HCT116 (cell line): Measurements from ENCODE around the gene SNX20. TPM values are rescaled to one million over a fixed set of nuclear protein-coding genes. Genes with fewer than 3 reads are reported as not detected.
A peak's percentile ranks its signal among the peaks of the same experiment; 100 is the strongest.

Source experiments
- ATAC-seq: fragments of 200-7000 bp; cut with Tn5 transposase; 2 replicates; pipeline ENCODE4 v1.9.1; 2020; ENCODE audit warnings: mild to moderate bottlenecking, moderate library complexity
- BruUV-seq: library from RNA; stranded (reverse); fragments of 400-500 nt; replicated peaks from 2 replicates; lab custom pipeline; 2021; lab: Mats Ljungman, UMichigan
- CTCF ChIA-PET: fragments of 300-600 bp; sonication (Branson Sonifier 250); formaldehyde crosslinking; loops from one replicate; lab custom pipeline; 2021; ENCODE audit warnings: antibody characterized with exemption; lab: Charles Lee
- POLR2A ChIA-PET: fragments of 300-600, 350-600 bp; sonication (Branson Sonifier 250); formaldehyde crosslinking; loops from one replicate; lab custom pipeline; 2021; ENCODE audit warnings: antibody characterized with exemption; lab: Charles Lee
- RAD21 ChIA-PET, 2 experiments: fragments of 300-600 bp; sonication (Branson Sonifier 250); formaldehyde crosslinking; loops; one replicate each; lab custom pipeline; 2023; ENCODE audit warnings: low total read pairs in 2 of 2; ENCODE audit not compliant: uncharacterized antibody in 2 of 2, unreplicated experiment in 2 of 2, low non-redundant PET in 1 of 2; lab: Charles Lee
- DNase-seq: peaks from one replicate; pipeline ENCODE4 v3.0.0-alpha.2; 2010; ENCODE audit warnings: low read depth, low spot score
- H2AFZ ChIP-seq: fragments of 200-600 bp; shearing (Covaris generic), sonication (generic); 2 replicates; pipeline ENCODE4 v1.6.1; 2017; ENCODE audit warnings: low read depth, mixed run types, mixed read lengths, antibody characterized with exemption, low read length; ENCODE audit not compliant: poor library complexity, severe bottlenecking
- H3K27ac ChIP-seq: 2 replicates; pipeline ENCODE4 v1.5.1; 2012; ENCODE audit warnings: low read depth, low read length
- H3K27me3 ChIP-seq: fragments of 200-600 bp; sonication (generic); 2 replicates; pipeline ENCODE4 v1.6.1; 2016; ENCODE audit warnings: mixed run types, low read length, mixed read lengths; ENCODE audit not compliant: insufficient read depth
- H3K36me3 ChIP-seq, 2 experiments: fragments of 200-500 bp in 1 of 2; fragments of 200-600 bp in 1 of 2; sonication (Bioruptor generic) in 1 of 2; sonication (generic) in 1 of 2; 2 replicates each; pipeline versions ENCODE4 v1.5.1 to v1.6.1; 2014 to 2016; ENCODE audit warnings: low read length in 2 of 2, inconsistent platforms in 1 of 2, mixed read lengths in 1 of 2, mixed run types in 1 of 2; ENCODE audit not compliant: insufficient read depth in 2 of 2, control insufficient read depth in 1 of 2
- H3K4me1 ChIP-seq, 2 experiments: fragments of 200-600 bp in 1 of 2; sonication (generic) in 1 of 2; 2 replicates each; pipeline versions ENCODE4 v1.5.1 to v1.6.1; 2012 to 2017; ENCODE audit warnings: low read length in 2 of 2, inconsistent platforms in 1 of 2, mild to moderate bottlenecking in 1 of 2, mixed read lengths in 1 of 2, mixed run types in 1 of 2, moderate library complexity in 1 of 2; ENCODE audit not compliant: insufficient read depth in 2 of 2, control insufficient read depth in 1 of 2
- H3K4me2 ChIP-seq: fragments of 200-600 bp; sonication (generic); 2 replicates; pipeline ENCODE4 v1.6.1; 2017; ENCODE audit warnings: mixed run types, low read length, mixed read lengths
- H3K4me3 ChIP-seq, 2 experiments: fragments of 200-600 bp in 1 of 2; sonication (generic) in 1 of 2; replicated peaks in 1 of 2; 2 replicates each; pipeline ENCODE4 v1.5.1; 2011 to 2016; ENCODE audit warnings: low read length in 2 of 2, control low read depth in 1 of 2, low read depth in 1 of 2, mild to moderate bottlenecking in 1 of 2, mixed read lengths in 1 of 2, mixed run types in 1 of 2
- H3K79me2 ChIP-seq: fragments of 200-600 bp; sonication (generic); 2 replicates; pipeline ENCODE4 v1.6.1; 2017; ENCODE audit warnings: mild to moderate bottlenecking, mixed run types, low read length, moderate library complexity, mixed read lengths; ENCODE audit not compliant: insufficient read depth
- H3K9ac ChIP-seq: fragments of 200-600 bp; sonication (generic); 2 replicates; pipeline ENCODE4 v1.6.1; 2016; ENCODE audit warnings: low read length, mixed read lengths
- H3K9me2 ChIP-seq: fragments of 200-600 bp; sonication (generic), shearing (Covaris generic); 2 replicates; pipeline ENCODE4 v1.6.1; 2017; ENCODE audit warnings: mixed run types, mild to moderate bottlenecking, moderate library complexity; ENCODE audit not compliant: insufficient read depth
- H3K9me3 ChIP-seq, 2 experiments: fragments of 200-500 bp in 1 of 2; fragments of 200-600 bp in 1 of 2; sonication (Bioruptor generic) in 1 of 2; sonication (generic) in 1 of 2; 2 replicates each; pipeline ENCODE4 v1.6.1; 2014 to 2017; ENCODE audit warnings: low read length in 2 of 2, mixed read lengths in 2 of 2, inconsistent platforms in 1 of 2, low read depth in 1 of 2, mild to moderate bottlenecking in 1 of 2, mixed run types in 1 of 2, moderate library complexity in 1 of 2; ENCODE audit not compliant: control insufficient read depth in 1 of 2, insufficient read depth in 1 of 2
- H4K20me1 ChIP-seq: fragments of 200-600 bp; sonication (generic), shearing (Covaris generic); 2 replicates; pipeline ENCODE4 v1.6.1; 2017; ENCODE audit warnings: mixed run types, mild to moderate bottlenecking, moderate library complexity; ENCODE audit not compliant: insufficient read depth
- CEBPB ChIP-seq: IDR thresholded peaks from 2 replicates; pipeline ENCODE4 v1.6.1; 2012; ENCODE audit warnings: low read depth
- ELF1 ChIP-seq: IDR thresholded peaks from 2 replicates; pipeline ENCODE4 v1.6.1; 2012; ENCODE audit warnings: low read depth, borderline replicate concordance
- EZH2 ChIP-seq: fragments of 200-600 bp; sonication (generic); IDR thresholded peaks from 2 replicates; pipeline ENCODE4 v1.6.1; 2017; ENCODE audit warnings: antibody characterized with exemption, mixed run types
- FOSL1 ChIP-seq: IDR thresholded peaks from 2 replicates; pipeline ENCODE4 v1.6.1; 2012; ENCODE audit warnings: low read depth
- JUND ChIP-seq: IDR thresholded peaks from 2 replicates; pipeline ENCODE4 v1.6.1; 2012
- POLR2A ChIP-seq: IDR thresholded peaks from 2 replicates; pipeline ENCODE4 v1.7.0; 2011; ENCODE audit warnings: borderline replicate concordance; ENCODE audit not compliant: insufficient read depth, insufficient read length; ENCODE audit errors: extremely low read depth
- RAD21 ChIP-seq: IDR thresholded peaks from 2 replicates; pipeline ENCODE4 v1.6.1; 2012; ENCODE audit warnings: low read depth, mild to moderate bottlenecking
- SIN3A ChIP-seq: IDR thresholded peaks from 2 replicates; pipeline ENCODE4 v1.6.1; 2012; ENCODE audit warnings: low read depth
- SP1 ChIP-seq: IDR thresholded peaks from 2 replicates; pipeline ENCODE4 v1.6.1; 2012; ENCODE audit warnings: low read depth
- SRF ChIP-seq: IDR thresholded peaks from 2 replicates; pipeline ENCODE4 v1.6.1; 2012; ENCODE audit warnings: low read depth
- TCF7L2 ChIP-seq: IDR thresholded peaks from 2 replicates; pipeline ENCODE4 v1.7.0; 2011; ENCODE audit warnings: borderline replicate concordance, inconsistent platforms; ENCODE audit not compliant: insufficient read depth, insufficient read length; ENCODE audit errors: extremely low read depth
- ZNF274 ChIP-seq: fragments of 200-500 bp; sonication (Bioruptor generic); IDR thresholded peaks from 2 replicates; pipeline ENCODE4 v1.6.1; 2014; ENCODE audit warnings: mild to moderate bottlenecking, low read depth, low read length, inconsistent platforms
- intact Hi-C: fragments of 100-400 bp; cut with micrococcal nuclease; formaldehyde crosslinking; loops from 2 replicates; pipeline ENCODE4 v1.10.0; 2022
- total RNA-seq: library from RNA; stranded (reverse); gene quantifications from one replicate; pipeline ENCODE4 v1.2.1, GENCODE V29; 2021; ENCODE audit not compliant: unreplicated experiment
- TF ChIP-seq, protein P1 (sequence below), 3 experiments: fragments of 200-600 bp in 1 of 3; sonication (generic) in 1 of 3; IDR thresholded peaks in 2 of 3; conservative IDR thresholded peaks in 1 of 3; 2 replicates each; pipeline ENCODE4 v1.5.1; 2012 to 2017; ENCODE audit warnings: low read depth in 2 of 3, low read length in 2 of 3, antibody characterized with exemption in 1 of 3, borderline replicate concordance in 1 of 3, control low read depth in 1 of 3, mild to moderate bottlenecking in 1 of 3, mixed read lengths in 1 of 3, mixed run types in 1 of 3, moderate library complexity in 1 of 3; ENCODE audit not compliant: insufficient read depth in 1 of 3
- TF ChIP-seq, protein P2 (sequence below): IDR thresholded peaks from 2 replicates; pipeline ENCODE4 v1.6.1; 2011; ENCODE audit warnings: mild to moderate bottlenecking, low read length, moderate library complexity; ENCODE audit not compliant: insufficient replicate concordance; ENCODE audit errors: extremely low read depth
- TF ChIP-seq, protein P3 (sequence below): IDR thresholded peaks from 2 replicates; pipeline ENCODE4 v1.6.1; 2012

The SNX20 gene
- total RNA-seq, 1 experiment from 2014 or later = 0.07 TPM

DNA sequence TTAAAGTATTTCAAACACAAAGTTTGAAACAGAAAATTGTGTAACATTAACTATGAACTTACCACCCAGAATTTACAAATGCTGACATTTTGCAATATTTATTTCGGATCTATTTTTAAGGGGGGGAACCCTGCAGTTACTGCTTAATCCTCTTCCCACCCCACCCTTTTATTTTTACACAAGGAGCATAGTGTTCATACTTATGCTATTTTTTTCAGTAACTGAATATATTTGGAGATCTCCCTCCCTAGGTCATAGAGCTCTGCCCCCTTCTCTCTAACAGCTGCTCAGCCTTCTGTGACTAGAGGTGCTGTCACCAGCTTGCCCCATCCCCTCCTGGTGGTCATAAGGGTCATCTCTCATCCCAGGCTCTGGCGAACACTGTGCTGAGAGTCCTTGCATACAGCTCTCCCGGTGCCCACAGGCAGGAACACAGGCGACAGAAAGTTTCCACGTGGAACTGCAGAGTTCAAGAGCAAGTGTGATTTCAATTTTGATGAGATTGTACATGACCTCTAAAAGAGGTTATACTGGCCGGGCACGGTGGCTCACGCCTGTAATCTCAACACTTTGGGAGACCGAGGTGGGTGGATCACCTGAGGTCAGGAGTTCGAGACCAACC is 44.2 kb downstream of the SNX20 start:
- Histone ChIP-seq H4K20me1 (no peaks in the 10 kb centered on the region), H2AFZ (no peak overlapping the region), H3K9me2 (no peaks in the 10 kb centered on the region), H3K9me3 (no peaks in the 10 kb centered on the region), H3K27me3 (no peaks in the 10 kb centered on the region), H3K4me3 (no peak overlapping the region), H3K27ac (no peak overlapping the region), H3K79me2 (no peaks in the 10 kb centered on the region), H3K36me3 (no peaks in the 10 kb centered on the region), H3K4me2 (no peak overlapping the region), H3K4me1 (peaks cover 0 to 6% of the 10 kb centered on the region in 2 experiments; a peak in 1 of 4 replicates), H3K9ac (no peak overlapping the region)
- ChIA-PET CTCF (no interaction called here), POLR2A (no interaction called here), RAD21 (no interaction called here)
- ATAC-seq (no peak), DNase-seq (no peak)
- no TSS peak for BruUV-seq
- intact Hi-C loops = no loop called here
- no peak for TF ChIP-seq ELF1

DNA sequence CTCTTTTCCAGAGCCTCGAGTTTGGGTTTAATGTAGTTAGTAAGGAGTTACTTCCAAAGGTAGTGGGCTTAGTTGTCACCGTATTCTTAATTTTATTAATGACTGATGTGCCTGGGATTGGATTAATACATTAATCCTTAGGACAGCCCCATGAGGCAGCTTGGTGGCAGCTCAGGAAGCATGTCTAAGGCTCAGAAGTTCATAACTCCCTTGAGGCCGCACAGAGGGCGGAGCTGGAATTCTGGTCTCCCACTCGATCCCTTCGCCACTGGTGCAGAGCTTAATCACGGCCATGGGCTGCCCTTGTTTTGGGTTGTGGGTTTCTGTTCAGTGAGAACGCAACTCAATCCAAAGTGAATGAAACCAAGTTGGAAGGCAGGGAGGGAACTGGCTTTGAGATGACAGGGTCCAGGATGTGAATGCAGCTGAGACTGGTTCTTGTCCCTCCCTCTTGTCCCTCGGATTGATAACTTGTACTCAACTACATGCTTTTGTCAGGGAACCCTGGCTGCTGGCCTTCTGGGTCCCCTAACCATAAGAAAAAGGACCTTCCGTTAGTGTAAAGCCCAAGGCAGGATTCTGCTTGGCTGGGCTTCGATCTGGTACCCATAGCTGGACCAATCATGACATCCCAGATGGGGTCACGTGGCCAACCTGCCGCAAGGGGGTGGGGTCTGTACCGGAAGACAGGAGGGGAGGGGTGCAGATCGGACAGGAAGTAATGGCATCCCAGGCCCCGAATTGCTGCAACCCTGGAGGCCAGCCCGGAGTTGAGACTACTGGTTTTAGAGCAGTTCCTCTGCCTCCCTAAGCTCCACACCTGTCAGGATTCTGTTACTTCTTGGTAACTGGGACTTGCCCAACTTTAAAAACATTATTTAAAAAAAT is 45.4 kb downstream of the SNX20 start:
- Histone ChIP-seq H3K36me3 (no peaks in the 10 kb centered on the region), H3K4me1 (peaks cover 0 to 6% of the 10 kb centered on the region in 2 experiments; a peak in 1 of 4 replicates), H3K9me3 (no peaks in the 10 kb centered on the region), H3K4me2 (no peak overlapping the region), H3K9ac (no peak overlapping the region), H2AFZ (no peak overlapping the region), H3K27me3 (no peaks in the 10 kb centered on the region)
- DNase-seq (peak; percentile 8), ATAC-seq (peak; percentile 92)
- RAD21 ChIA-PET = no interaction called here
- intact Hi-C loops = no loop called here
- POLR2A ChIA-PET = no interaction called here
- TF ChIP-seq, protein P1, sequence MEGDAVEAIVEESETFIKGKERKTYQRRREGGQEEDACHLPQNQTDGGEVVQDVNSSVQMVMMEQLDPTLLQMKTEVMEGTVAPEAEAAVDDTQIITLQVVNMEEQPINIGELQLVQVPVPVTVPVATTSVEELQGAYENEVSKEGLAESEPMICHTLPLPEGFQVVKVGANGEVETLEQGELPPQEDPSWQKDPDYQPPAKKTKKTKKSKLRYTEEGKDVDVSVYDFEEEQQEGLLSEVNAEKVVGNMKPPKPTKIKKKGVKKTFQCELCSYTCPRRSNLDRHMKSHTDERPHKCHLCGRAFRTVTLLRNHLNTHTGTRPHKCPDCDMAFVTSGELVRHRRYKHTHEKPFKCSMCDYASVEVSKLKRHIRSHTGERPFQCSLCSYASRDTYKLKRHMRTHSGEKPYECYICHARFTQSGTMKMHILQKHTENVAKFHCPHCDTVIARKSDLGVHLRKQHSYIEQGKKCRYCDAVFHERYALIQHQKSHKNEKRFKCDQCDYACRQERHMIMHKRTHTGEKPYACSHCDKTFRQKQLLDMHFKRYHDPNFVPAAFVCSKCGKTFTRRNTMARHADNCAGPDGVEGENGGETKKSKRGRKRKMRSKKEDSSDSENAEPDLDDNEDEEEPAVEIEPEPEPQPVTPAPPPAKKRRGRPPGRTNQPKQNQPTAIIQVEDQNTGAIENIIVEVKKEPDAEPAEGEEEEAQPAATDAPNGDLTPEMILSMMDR (IDR thresholded peaks at IDR 0.05 in 2 of 3, conservative IDR thresholded peaks at IDR 0.05 in 1 of 3; ENCODE audit: borderline replicate concordance in 1 of 3, insufficient read depth in 1 of 3, low read depth in 2 of 3, low read length in 2 of 3) = no peak
- no peak for TF ChIP-seq SP1
- TF ChIP-seq FOSL1 = no peak
- no peak for TF ChIP-seq SIN3A
- TF ChIP-seq, protein P2, sequence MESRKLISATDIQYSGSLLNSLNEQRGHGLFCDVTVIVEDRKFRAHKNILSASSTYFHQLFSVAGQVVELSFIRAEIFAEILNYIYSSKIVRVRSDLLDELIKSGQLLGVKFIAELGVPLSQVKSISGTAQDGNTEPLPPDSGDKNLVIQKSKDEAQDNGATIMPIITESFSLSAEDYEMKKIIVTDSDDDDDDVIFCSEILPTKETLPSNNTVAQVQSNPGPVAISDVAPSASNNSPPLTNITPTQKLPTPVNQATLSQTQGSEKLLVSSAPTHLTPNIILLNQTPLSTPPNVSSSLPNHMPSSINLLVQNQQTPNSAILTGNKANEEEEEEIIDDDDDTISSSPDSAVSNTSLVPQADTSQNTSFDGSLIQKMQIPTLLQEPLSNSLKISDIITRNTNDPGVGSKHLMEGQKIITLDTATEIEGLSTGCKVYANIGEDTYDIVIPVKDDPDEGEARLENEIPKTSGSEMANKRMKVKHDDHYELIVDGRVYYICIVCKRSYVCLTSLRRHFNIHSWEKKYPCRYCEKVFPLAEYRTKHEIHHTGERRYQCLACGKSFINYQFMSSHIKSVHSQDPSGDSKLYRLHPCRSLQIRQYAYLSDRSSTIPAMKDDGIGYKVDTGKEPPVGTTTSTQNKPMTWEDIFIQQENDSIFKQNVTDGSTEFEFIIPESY = no peak
- no peak for TF ChIP-seq RAD21
- no peak for TF ChIP-seq SRF
- TF ChIP-seq CEBPB = no peak
- TF ChIP-seq ZNF274 = no peak
- TF ChIP-seq JUND = no peak
- TF ChIP-seq, protein P3, sequence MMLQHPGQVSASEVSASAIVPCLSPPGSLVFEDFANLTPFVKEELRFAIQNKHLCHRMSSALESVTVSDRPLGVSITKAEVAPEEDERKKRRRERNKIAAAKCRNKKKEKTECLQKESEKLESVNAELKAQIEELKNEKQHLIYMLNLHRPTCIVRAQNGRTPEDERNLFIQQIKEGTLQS = no peak
- no peak for TF ChIP-seq ELF1
- TF ChIP-seq TCF7L2 = no peak
- TF ChIP-seq EZH2 = no peak
- TF ChIP-seq POLR2A = no peak
- TF ChIP-seq, all 23 proteins: peak for 0
- no peak overlapping the region for H3K27ac ChIP-seq
- H3K4me3 ChIP-seq = no peak overlapping the region
- BruUV-seq = no TSS peak
- no peaks in the 10 kb centered on the region for H4K20me1 ChIP-seq
- no peaks in the 10 kb centered on the region for H3K9me2 ChIP-seq
- no peaks in the 10 kb centered on the region for H3K79me2 ChIP-seq
- CTCF ChIA-PET = interaction anchor here (0.6 kb wide), 1 partner anchor 267 kb away, joined by 5 read pairs; the partner anchor contains the start of gene BRD7
